GM15510 (cell line): ENCODE data around the gene SERINC2.

ENCODE experiments used
- POLR2A ChIP-seq: IDR thresholded peaks from 3 replicates; pipeline ENCODE4 v1.6.1; 2011; ENCODE audit warnings: borderline replicate concordance; ENCODE audit not compliant: insufficient read length; ENCODE audit errors: extremely low read depth

The SERINC2 gene

GRCh38 chr1:31467005-31467674 lies 54.1 kb downstream of the SERINC2 start:
- no peak for TF ChIP-seq POLR2A

GRCh38 chr1:31470794-31471315 lies 57.8 kb downstream of the SERINC2 start:
- TF ChIP-seq POLR2A = no peak

- no peak for TF ChIP-seq POLR2A
Measured at GRCh38 chr1:31476891-31477846, 64.2 kb downstream of the SERINC2 start.

GRCh38 chr1:31478167-31478566 lies 65.2 kb downstream of the SERINC2 start:
- TF ChIP-seq POLR2A = no peak

- TF ChIP-seq POLR2A = no peak
Measured at GRCh38 chr1:31479811-31480210, 66.8 kb downstream of the SERINC2 start.

GRCh38 chr1:31482482-31483011 lies 69.5 kb downstream of the SERINC2 start:
- TF ChIP-seq POLR2A = no peak

GRCh38 chr1:31483012-31483946 lies 70.3 kb downstream of the SERINC2 start:
- TF ChIP-seq POLR2A = no peak
